Measurements from ENCODE around the gene MX1.
"Not testable (repeated sequence)": the region's sequence is repeated elsewhere in the genome, so short reads cannot be mapped to it uniquely, and the experiment has no call there.

Gene MX1

GRCh38 chr21:41411449-41412089 lies 14.5 kb upstream of the MX1 start:
- Histone ChIP-seq H3K9ac (no peak overlapping the region), H3K4me2 (peak overlapping the region in 10 of 11 experiments; percentile 15 to 69 (median 52); a peak in 17 of 22 replicates), H3K27ac (peak overlapping the region in 2 of 11 experiments; percentile 4 to 22; a peak in 1 of 22 replicates), H3K36me3 (peaks cover 0 to 37% (median 15%) of the 10 kb centered on the region in 11 experiments; a peak in 13 of 22 replicates), H4K20me1 (no peaks in the 10 kb centered on the region), H3K4me3 (no peak overlapping the region), H3K4me1 (peaks cover 0 to 22% (median 16%) of the 10 kb centered on the region in 10 experiments; a peak in 16 of 20 replicates), H3K27me3 (no peaks in the 10 kb centered on the region), H3K9me3 (replicated peaks in 1 of 11) (peaks cover 0 to 23% (median 9%) of the 10 kb centered on the region in 11 experiments; a peak in 10 of 22 replicates)
- no peak for TF ChIP-seq Cebpa-rat (IDR thresholded peaks at IDR 0.05)

- H3K9ac ChIP-seq, H4K20me1 ChIP-seq, H3K4me3 ChIP-seq, H3K27me3 ChIP-seq, H3K27ac ChIP-seq, H3K4me2 ChIP-seq, H3K36me3 ChIP-seq: not testable (repeated sequence)
- Histone ChIP-seq H3K4me1 (peaks cover 32 to 39% (median 36%) of the 10 kb centered on the region in 10 experiments), H3K9me3 (replicated peaks in 1 of 11) (peaks cover 7 to 21% (median 14%) of the 10 kb centered on the region in 11 experiments; a peak in 20 of 22 replicates)
Measured at GRCh38 chr21:41417505-41417904, 8.5 kb upstream of the MX1 start.

- H3K27me3 ChIP-seq: no peaks in the 10 kb centered on the region
- peak overlapping the region in 2 of 11 experiments; percentile 77 to 88; a peak in 3 of 22 replicates for H3K27ac ChIP-seq
- no peak for TF ChIP-seq Cebpa-rat (IDR thresholded peaks at IDR 0.05)
- peaks cover 7 to 14% (median 13%) of the 10 kb centered on the region in 11 experiments; a peak in 20 of 22 replicates for H3K9me3 ChIP-seq (replicated peaks in 1 of 11)
- H3K4me3 ChIP-seq: no peak overlapping the region
- peak overlapping the region in 9 of 11 experiments; percentile 92 to 99 (median 97); a peak in 10 of 22 replicates for H3K4me2 ChIP-seq
- H3K9ac ChIP-seq: no peak overlapping the region
- H3K36me3 ChIP-seq: no peaks in the 10 kb centered on the region
- peaks cover 34 to 45% (median 41%) of the 10 kb centered on the region in 10 experiments for H3K4me1 ChIP-seq
- no peaks in the 10 kb centered on the region for H4K20me1 ChIP-seq
Measured at GRCh38 chr21:41418393-41418792, 7.6 kb upstream of the MX1 start.

GRCh38 chr21:41418956-41419680 lies 6.9 kb upstream of the MX1 start:
- peak overlapping the region in 2 of 11 experiments; percentile 82 to 86; a peak in 4 of 22 replicates for H3K9ac ChIP-seq
- peaks cover 7 to 14% (median 13%) of the 10 kb centered on the region in 11 experiments; a peak in 20 of 22 replicates for H3K9me3 ChIP-seq (replicated peaks in 1 of 11)
- H3K4me3 ChIP-seq: no peak overlapping the region
- peak overlapping the region; percentile 92 to 99 (median 95); a peak in 21 of 22 replicates for H3K4me2 ChIP-seq
- no peaks in the 10 kb centered on the region for H3K27me3 ChIP-seq
- no peak for TF ChIP-seq Cebpa-rat (IDR thresholded peaks at IDR 0.05)
- no peaks in the 10 kb centered on the region for H4K20me1 ChIP-seq
- H3K27ac ChIP-seq: peak overlapping the region in 9 of 11 experiments; percentile 70 to 88 (median 84); a peak in 16 of 22 replicates
- peaks cover 40 to 51% (median 48%) of the 10 kb centered on the region in 10 experiments for H3K4me1 ChIP-seq
- no peaks in the 10 kb centered on the region for H3K36me3 ChIP-seq

- Histone ChIP-seq H3K9ac (peak overlapping the region; percentile 32 to 86 (median 81); a peak in 21 of 22 replicates), H3K36me3 (no peaks in the 10 kb centered on the region), H3K4me1 (peaks cover 40 to 56% (median 52%) of the 10 kb centered on the region in 10 experiments), H3K4me2 (peak overlapping the region; percentile 92 to 99 (median 95)), H3K4me3 (peak overlapping the region; percentile 41 to 74 (median 64)), H3K27ac (peak overlapping the region; percentile 42 to 88 (median 84); a peak in 21 of 22 replicates), H4K20me1 (no peaks in the 10 kb centered on the region), H3K9me3 (replicated peaks in 1 of 11) (peaks cover 7 to 14% (median 13%) of the 10 kb centered on the region in 11 experiments; a peak in 20 of 22 replicates), H3K27me3 (no peaks in the 10 kb centered on the region)
- no peak for TF ChIP-seq Cebpa-rat (IDR thresholded peaks at IDR 0.05)
Measured at GRCh38 chr21:41419921-41420862, 5.8 kb upstream of the MX1 start.

- not testable (repeated sequence) for H3K36me3 ChIP-seq, H4K20me1 ChIP-seq, H3K27me3 ChIP-seq
- peak overlapping the region; percentile 92 to 99 (median 95) for H3K4me2 ChIP-seq
- peaks cover 7 to 14% (median 13%) of the 10 kb centered on the region in 11 experiments; a peak in 20 of 22 replicates for H3K9me3 ChIP-seq (replicated peaks in 1 of 11)
- H3K4me1 ChIP-seq: peaks cover 46 to 61% (median 58%) of the 10 kb centered on the region in 10 experiments
- H3K27ac ChIP-seq: peak overlapping the region in 10 of 11 experiments; percentile 66 to 88 (median 84); a peak in 18 of 22 replicates
- H3K9ac ChIP-seq: peak overlapping the region; percentile 32 to 86 (median 81); a peak in 21 of 22 replicates
- H3K4me3 ChIP-seq: peak overlapping the region; percentile 41 to 74 (median 64)
Measured at GRCh38 chr21:41420998-41421397, 5.0 kb upstream of the MX1 start.

GRCh38 chr21:41422546-41423304 lies 3.3 kb upstream of the MX1 start:
- no peak overlapping the region for H3K9ac ChIP-seq
- peaks cover 58 to 79% (median 71%) of the 10 kb centered on the region in 10 experiments for H3K4me1 ChIP-seq
- TF ChIP-seq Cebpa-rat (IDR thresholded peaks at IDR 0.05): no peak

GRCh38 chr21:41423305-41423636 lies 2.8 kb upstream of the MX1 start:
- peak overlapping the region in 7 of 11 experiments; percentile 12 to 52 (median 24); a peak in 8 of 22 replicates for H3K4me2 ChIP-seq
- H3K4me3 ChIP-seq; H3K36me3 ChIP-seq; H3K27ac ChIP-seq; H3K9ac ChIP-seq; H3K9me3 ChIP-seq (replicated peaks in 1 of 11); H4K20me1 ChIP-seq: not testable (repeated sequence)
- peaks cover 64 to 84% (median 77%) of the 10 kb centered on the region in 10 experiments for H3K4me1 ChIP-seq
- peaks cover 19 to 29% (median 25%) of the 10 kb centered on the region in 11 experiments for H3K27me3 ChIP-seq

More at GRCh38 chr21:41422546-41423304, 3.3 kb upstream of the MX1 start:
- H3K27ac ChIP-seq: no peak overlapping the region; a peak in 1 of 22 replicates
- H3K4me3 ChIP-seq: no peak overlapping the region
- H3K36me3 ChIP-seq: peaks cover 0 to 3% (median 0%) of the 10 kb centered on the region in 11 experiments; a peak in 3 of 22 replicates
- no peaks in the 10 kb centered on the region for H4K20me1 ChIP-seq
- H3K9me3 ChIP-seq (replicated peaks in 1 of 11): peaks cover 3 to 9% (median 7%) of the 10 kb centered on the region in 11 experiments; a peak in 20 of 22 replicates
- H3K27me3 ChIP-seq: peaks cover 13 to 24% (median 22%) of the 10 kb centered on the region in 11 experiments
- peak overlapping the region in 8 of 11 experiments; percentile 2 to 55 (median 31); a peak in 11 of 22 replicates for H3K4me2 ChIP-seq

Data from BLaER1 treated with 17β-estradiol and CSF1 and Interleukin-3, amounts not matched to agents 10 nM and 100 nM (cell line).